GM12878 (cell line): ENCODE measurements around the gene FANCI. TPM values are rescaled to one million over a fixed set of nuclear protein-coding genes. Genes with fewer than 3 reads are reported as not detected.

Experiments used
- ATAC-seq: fragments of 200-7000 bp; cut with Tn5 transposase; 3 replicates; pipeline ENCODE4 v1.9.1; 2020; ENCODE audit warnings: mild to moderate bottlenecking, moderate library complexity
- BruUV-seq: library from RNA; stranded (reverse); fragments of 400-500 nt; replicated peaks from 2 replicates; lab custom pipeline; 2021; lab: Mats Ljungman, UMichigan
- CTCF ChIA-PET: fragments of 300-600 bp; sonication (Branson Sonifier 250); formaldehyde crosslinking; extraction: SDS; loops from one replicate; lab custom pipeline; 2021; ENCODE audit warnings: inconsistent platforms; lab: Yijun Ruan, JAX
- POLR2A ChIA-PET: fragments of 350-600 bp; formaldehyde crosslinking; extraction: SDS; loops from one replicate; lab custom pipeline; 2021; ENCODE audit warnings: inconsistent platforms; lab: Charles Lee
- RAD21 ChIA-PET: fragments of 300-600 bp; sonication (Branson Sonifier 250); formaldehyde crosslinking; loops from one replicate; lab custom pipeline; 2023; ENCODE audit warnings: antibody characterized with exemption; ENCODE audit not compliant: unreplicated experiment; lab: Charles Lee
- SMC1A ChIA-PET: fragments of 300-600 bp; sonication (Branson Sonifier 250); formaldehyde crosslinking; loops from one replicate; lab custom pipeline; 2023; ENCODE audit not compliant: unreplicated experiment, uncharacterized antibody; lab: Charles Lee
- DNase-seq: peaks from one replicate; pipeline ENCODE4 v3.0.0-alpha.2; 2011; ENCODE audit warnings: low read depth, low spot score
- FAIRE-seq: peaks from 3 replicates; lab custom pipeline; 2011; peaks lifted over from hg19 to GRCh38; lab: Jason Lieb, UNC
- H2AFZ ChIP-seq: 2 replicates; pipeline ENCODE4 v1.6.0; 2011; ENCODE audit warnings: low read depth, low read length, control low read depth; ENCODE audit not compliant: control insufficient read depth
- H3K27ac ChIP-seq: 2 replicates; pipeline ENCODE4 v1.5.1; 2011; ENCODE audit warnings: control low read depth; ENCODE audit not compliant: control insufficient read depth, insufficient read depth
- H3K27me3 ChIP-seq, 2 experiments: replicated peaks in 1 of 2; 2 replicates each; pipeline versions ENCODE4 v1.6.0 to v1.6.1; 2011; ENCODE audit warnings: low read length in 1 of 2; ENCODE audit not compliant: control insufficient read depth in 2 of 2, insufficient read depth in 2 of 2
- H3K36me3 ChIP-seq, 2 experiments: 2 replicates each; pipeline ENCODE4 v1.5.1; 2011; ENCODE audit warnings: low read length in 1 of 2; ENCODE audit not compliant: control insufficient read depth in 2 of 2, insufficient read depth in 2 of 2
- H3K4me1 ChIP-seq: 2 replicates; pipeline ENCODE4 v1.6.1; 2011; ENCODE audit warnings: mild to moderate bottlenecking, low read length, moderate library complexity, mixed read lengths; ENCODE audit not compliant: control insufficient read depth, insufficient read depth
- H3K4me2 ChIP-seq: 2 replicates; pipeline ENCODE4 v1.6.0; 2011; ENCODE audit warnings: control low read depth; ENCODE audit not compliant: control insufficient read depth, insufficient read depth
- H3K4me3 ChIP-seq: fragments of 200-600 bp; sonication (generic); 2 replicates; pipeline ENCODE4 v1.5.1; 2016
- H3K79me2 ChIP-seq: 2 replicates; pipeline ENCODE4 v1.6.0; 2011; ENCODE audit warnings: low read length; ENCODE audit not compliant: control insufficient read depth, insufficient read depth
- H3K9ac ChIP-seq: 2 replicates; pipeline ENCODE4 v1.8.0; 2011; ENCODE audit warnings: low read length, control low read depth, mixed read lengths; ENCODE audit not compliant: control insufficient read depth, insufficient read depth
- H3K9me3 ChIP-seq: replicated peaks from 3 replicates; pipeline ENCODE4 v1.5.1; 2011; ENCODE audit warnings: mild to moderate bottlenecking, low read length; ENCODE audit not compliant: control insufficient read depth, insufficient read depth
- H4K20me1 ChIP-seq: 2 replicates; pipeline ENCODE4 v1.6.0; 2011; ENCODE audit not compliant: control insufficient read depth, insufficient read depth
- BCLAF1 ChIP-seq: fragments of 450-650 bp; IDR thresholded peaks from 2 replicates; pipeline ENCODE4 v1.6.1; 2017; ENCODE audit warnings: antibody characterized with exemption, mild to moderate bottlenecking, moderate library complexity
- CBFB ChIP-seq: IDR thresholded peaks from 2 replicates; pipeline ENCODE4 v1.6.1; 2016; ENCODE audit warnings: antibody characterized with exemption, low read depth
- EP300 ChIP-seq, 2 experiments: fragments of 150-350 bp in 1 of 2; IDR thresholded peaks; 2 replicates each; pipeline ENCODE4 v1.6.1; 2011 to 2012; ENCODE audit warnings: low read depth in 2 of 2, low read length in 2 of 2, borderline replicate concordance in 1 of 2, improper control_type of control experiment in 1 of 2, inconsistent platforms in 1 of 2; ENCODE audit not compliant: control insufficient read depth in 1 of 2
- JUNB ChIP-seq: IDR thresholded peaks from 2 replicates; pipeline ENCODE4 v1.6.1; 2016; ENCODE audit warnings: antibody characterized with exemption, mild to moderate bottlenecking
- SMARCA5 ChIP-seq: fragments of 450-650 bp; IDR thresholded peaks from 2 replicates; pipeline ENCODE4 v1.6.1; 2017; ENCODE audit warnings: mild to moderate bottlenecking
- YY1 ChIP-seq: IDR thresholded peaks from 2 replicates; pipeline ENCODE4 v1.6.1; 2011; ENCODE audit warnings: low read depth, mild to moderate bottlenecking, low read length
- ZNF687 ChIP-seq: fragments of 450-650 bp; IDR thresholded peaks from 2 replicates; pipeline ENCODE4 v1.6.1; 2017; ENCODE audit warnings: mild to moderate bottlenecking, moderate library complexity
- ZZZ3 ChIP-seq: IDR thresholded peaks from 2 replicates; pipeline ENCODE4 v1.6.1; 2011; ENCODE audit warnings: low read depth; ENCODE audit not compliant: control insufficient read depth, insufficient read length
- WGBS: methylation state at CpG from one replicate; pipeline ENCODE4 v1.1.6; 2016; ENCODE audit warnings: low lambda C conversion rate; ENCODE audit not compliant: insufficient replicate concordance, insufficient coverage; ENCODE audit errors: missing lambda C conversion rate; 5-methylcytosine and 5-hydroxymethylcytosine counted together
- in situ Hi-C: fragments of 300-500 bp; cut with MboI; formaldehyde crosslinking; loops from 9 replicates; pipeline ENCODE4 v1.14.3; 2018; ENCODE audit warnings: mixed read lengths
- intact Hi-C: fragments of 100-400 bp; cut with micrococcal nuclease; formaldehyde crosslinking; loops from one replicate; pipeline ENCODE4 v1.14.2; 2022; ENCODE audit not compliant: unreplicated experiment
- polyA plus RNA-seq, 11 experiments: library from polyadenylated mRNA; depleted of rRNA in 4 of 11; unstranded in 6 of 11; stranded (reverse) in 5 of 11; fragments of >200 nt; fragmentation: Nextera tagmentation in 4 of 11; fragmentation: Illumina TruSeq in 1 of 11; extraction: Ambion mirVana in 4 of 11; extraction: Trizol in 1 of 11; gene quantifications; 1 replicate in 1 of 11; 2 replicates in 10 of 11; pipeline versions ENCODE4 v1.2.1 to v1.2.3, GENCODE V29; 2011 to 2016; ENCODE audit warnings: inconsistent platforms in 2 of 11, missing spikeins in 2 of 11, low read depth in 1 of 11
- total RNA-seq, 4 experiments: library from RNA; depleted of rRNA in 3 of 4; stranded (reverse); fragments of >200 nt in 3 of 4; fragmentation: Illumina TruSeq in 1 of 4; extraction: Trizol in 1 of 4; gene quantifications; 2 replicates each; pipeline versions ENCODE4 v1.2.1 to v1.2.3, GENCODE V29; 2013 to 2021

The FANCI gene
- total and polyA plus RNA-seq, 10 of the 15 experiments (the other 5 are each of a cell fraction or from before 2014, with no cell fraction given): 38.1 to 129 (median 82.4) TPM

GRCh38 chr15:89364341-89364740 lies 120.6 kb downstream of the FANCI start:
- peaks cover 27 to 32% of the 10 kb centered on the region in 2 experiments for H3K27me3 ChIP-seq
- no peak for ATAC-seq
- RAD21 ChIA-PET: no interaction called here
- FAIRE-seq: no peak
- WGBS: 2% methylated on average over 6 of the region's 6 CpGs
- H3K9me3 ChIP-seq: no peaks in the 10 kb centered on the region
- no peak overlapping the region for H3K27ac ChIP-seq
- BruUV-seq: no TSS peak
- SMC1A ChIA-PET: no interaction called here
- POLR2A ChIA-PET: interaction anchor here (0.5 kb wide), 1 partner anchor 158 kb away, joined by 8 read pairs; no protein-coding TSS in a partner anchor
- DNase-seq: no peak
- TF ChIP-seq BCLAF1 (no peak), ZNF687 (no peak), YY1 (no peak), ZZZ3 (no peak), CBFB (no peak), SMARCA5 (no peak), JUNB (no peak), EP300 (IDR thresholded peaks at IDR 0.05; ENCODE audit: borderline replicate concordance in 1 of 2, control insufficient read depth in 1 of 2, low read depth in 2 of 2, low read length in 2 of 2) (no peak)
- H2AFZ ChIP-seq: no peak overlapping the region
- in situ Hi-C loops (loop anchor here (5.0 kb wide), 1 partner anchor 68 kb away; no protein-coding TSS in a partner anchor), intact Hi-C loops (no loop called here)
- H3K79me2 ChIP-seq: no peaks in the 10 kb centered on the region
- no peaks in the 10 kb centered on the region for H4K20me1 ChIP-seq
- no peaks in the 10 kb centered on the region for H3K4me1 ChIP-seq
- no peak overlapping the region for H3K9ac ChIP-seq
- H3K36me3 ChIP-seq: no peaks in the 10 kb centered on the region
- CTCF ChIA-PET: interaction anchor here (0.6 to 1.7 kb wide), 2 partner anchors 66 to 1475 kb away, joined by 3 to 5 read pairs; no protein-coding TSS in a partner anchor
- H3K4me3 ChIP-seq: no peak overlapping the region
- H3K4me2 ChIP-seq: no peak overlapping the region
